GM18507 (cell line): ENCODE data around the gene B3GALT4.
"Not testable (repeated sequence)": the region's sequence is repeated elsewhere in the genome, so short reads cannot be mapped to it uniquely, and the experiment has no call there.

Experiments
- DNase-seq: peaks from one replicate; pipeline ENCODE4 v3.0.0; 2011; ENCODE audit warnings: low read depth; ENCODE audit not compliant: insufficient read length; ENCODE audit errors: extremely low spot score
- FAIRE-seq: peaks from 2 replicates; lab custom pipeline; 2011; peaks lifted over from hg19 to GRCh38; lab: Jason Lieb, UNC

B3GALT4 gene

DNA sequence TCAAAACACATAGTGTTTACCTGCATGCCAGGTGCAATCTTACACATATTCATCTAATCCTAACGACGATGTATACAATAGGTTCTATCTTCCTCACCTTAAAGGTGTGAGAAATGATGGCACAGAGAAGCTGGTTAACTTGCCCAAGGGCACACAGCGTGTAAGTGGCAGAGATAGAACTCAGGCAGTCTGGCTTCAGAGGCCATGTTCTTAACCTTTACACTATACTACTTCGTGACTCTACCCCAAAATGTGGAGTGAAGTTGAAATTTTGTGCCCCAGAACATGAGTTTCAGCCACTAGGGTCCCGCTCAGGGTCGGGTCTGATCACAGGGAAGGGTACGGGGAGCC is 5.8 kb upstream of the B3GALT4 start:
- DNase-seq (no peak), FAIRE-seq (no peak)

DNA sequence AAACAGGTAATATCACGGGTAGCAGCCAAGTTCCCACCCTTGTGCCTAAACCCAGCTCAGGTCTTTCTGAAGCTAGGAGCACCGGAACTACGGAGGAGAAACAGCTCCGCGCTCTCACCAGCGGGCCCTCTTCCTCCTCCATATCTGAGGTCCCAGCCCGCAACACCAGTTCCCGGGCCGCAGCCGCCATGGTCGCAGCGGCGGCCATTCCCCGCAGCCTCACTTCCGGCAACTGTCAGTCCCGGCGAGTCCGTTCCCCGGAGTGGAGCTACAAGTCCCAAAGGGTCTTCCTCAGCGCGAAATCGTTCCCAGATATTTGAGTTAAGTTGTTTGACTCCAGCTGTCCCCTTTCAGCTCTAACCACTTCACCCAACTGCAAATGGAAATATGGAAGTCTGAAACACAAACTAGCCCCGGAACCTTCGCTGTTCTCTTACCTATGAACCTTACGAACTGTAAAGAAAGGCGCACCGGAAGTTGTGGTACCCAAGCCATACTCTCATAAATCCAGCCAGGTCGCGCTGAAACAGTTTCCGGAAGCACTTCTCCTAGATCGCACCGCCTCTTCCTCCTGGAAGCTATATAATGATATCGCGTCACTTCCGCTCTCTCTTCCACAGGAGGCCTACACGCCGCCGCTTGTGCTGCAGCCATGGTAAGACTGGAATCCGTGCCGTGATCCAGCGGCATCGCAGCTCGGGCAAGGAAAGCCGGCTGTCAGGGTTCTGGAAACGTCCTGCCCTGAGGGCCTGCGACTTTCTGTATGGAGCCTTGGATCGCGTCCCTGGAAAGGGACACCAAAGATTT is 5.3 kb upstream of the B3GALT4 start, which contains the start of the genes RPS18 and VPS52:
RPS18 (plus strand) TSS at position 608 of the 807 bp plus-strand sequence; CDS start at position 653, 45 bp downstream.
VPS52 (minus strand) TSS at position 409 of the 807 bp plus-strand sequence; CDS start at position 208, 201 bp downstream.
- FAIRE-seq (peak; percentile 95), DNase-seq (peak; percentile 76)

DNA sequence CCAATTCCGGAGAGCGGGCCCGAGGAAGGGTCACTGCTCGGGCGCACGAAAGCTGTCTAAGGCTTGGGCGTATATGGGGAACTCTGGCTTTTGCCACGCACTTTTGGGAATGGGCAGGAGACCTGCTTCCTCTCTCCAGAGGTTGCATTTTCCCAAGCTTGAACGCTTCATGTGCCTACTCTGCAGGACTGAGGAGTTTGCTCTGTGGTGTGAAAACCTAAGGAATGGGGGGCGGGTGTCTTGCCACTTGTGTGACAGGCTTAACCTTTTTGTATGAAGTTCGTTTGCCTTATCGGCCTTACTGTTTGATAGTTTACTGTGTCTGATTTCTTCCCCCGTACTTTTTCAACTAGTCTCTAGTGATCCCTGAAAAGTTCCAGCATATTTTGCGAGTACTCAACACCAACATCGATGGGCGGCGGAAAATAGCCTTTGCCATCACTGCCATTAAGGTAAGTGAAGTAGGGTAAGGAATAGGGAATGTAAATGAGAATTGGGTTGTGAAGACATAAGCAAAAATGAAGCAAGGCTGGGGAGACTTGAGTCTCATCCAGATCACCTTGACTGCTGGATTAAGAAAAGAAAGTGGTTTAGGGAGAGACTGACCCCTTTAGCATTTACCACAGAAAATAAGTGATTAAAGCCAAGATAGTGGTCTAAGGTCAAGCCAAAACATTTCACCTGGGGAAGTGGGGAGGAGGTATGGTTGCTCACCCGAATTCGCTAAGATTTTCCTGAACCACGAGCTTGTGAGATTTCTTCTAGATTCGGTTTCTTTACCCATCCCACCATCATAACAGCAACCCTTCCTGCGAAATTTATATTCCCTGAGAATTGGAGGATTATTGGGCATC is 4.4 kb upstream of the B3GALT4 start:
- FAIRE-seq (no peak), DNase-seq (no peak)

DNA sequence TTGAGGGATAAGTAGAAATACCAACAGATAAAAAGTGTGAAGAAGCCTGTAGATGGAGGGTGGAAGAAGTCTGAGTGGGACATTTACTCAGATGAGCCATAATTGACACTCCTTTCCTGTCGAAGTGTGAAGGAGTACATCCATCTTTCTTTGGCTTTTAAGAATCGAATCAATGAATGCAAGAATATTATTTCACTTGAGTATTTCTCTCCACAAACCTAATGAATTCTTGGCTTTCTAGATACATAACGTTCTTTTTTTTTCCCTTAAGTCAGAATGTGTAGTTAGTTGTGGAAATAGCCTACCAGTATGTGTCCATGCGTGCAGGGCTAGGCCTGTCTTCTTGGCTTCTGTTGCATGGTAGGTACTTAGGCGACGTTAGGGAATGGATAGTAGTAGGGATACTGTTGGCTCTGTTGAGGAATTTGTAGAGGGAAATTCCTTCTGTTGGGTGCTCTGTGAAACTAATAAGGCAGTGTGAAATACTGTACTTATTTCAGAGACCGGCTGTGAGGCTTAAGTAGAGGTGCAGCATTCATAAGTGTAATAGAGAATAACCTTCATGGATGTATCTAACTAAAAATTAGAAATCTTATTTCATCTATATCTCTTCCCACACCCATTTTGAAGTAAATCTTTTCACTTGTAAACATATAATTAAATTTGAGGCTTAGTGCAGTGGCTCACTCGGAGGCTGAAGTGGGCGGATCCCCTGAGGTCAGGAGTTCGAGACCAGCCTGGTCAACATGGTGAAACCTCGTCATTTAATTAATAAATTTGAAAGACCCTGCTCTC is 3.6 kb upstream of the B3GALT4 start:
- no peak for DNase-seq
- FAIRE-seq: no peak

DNA sequence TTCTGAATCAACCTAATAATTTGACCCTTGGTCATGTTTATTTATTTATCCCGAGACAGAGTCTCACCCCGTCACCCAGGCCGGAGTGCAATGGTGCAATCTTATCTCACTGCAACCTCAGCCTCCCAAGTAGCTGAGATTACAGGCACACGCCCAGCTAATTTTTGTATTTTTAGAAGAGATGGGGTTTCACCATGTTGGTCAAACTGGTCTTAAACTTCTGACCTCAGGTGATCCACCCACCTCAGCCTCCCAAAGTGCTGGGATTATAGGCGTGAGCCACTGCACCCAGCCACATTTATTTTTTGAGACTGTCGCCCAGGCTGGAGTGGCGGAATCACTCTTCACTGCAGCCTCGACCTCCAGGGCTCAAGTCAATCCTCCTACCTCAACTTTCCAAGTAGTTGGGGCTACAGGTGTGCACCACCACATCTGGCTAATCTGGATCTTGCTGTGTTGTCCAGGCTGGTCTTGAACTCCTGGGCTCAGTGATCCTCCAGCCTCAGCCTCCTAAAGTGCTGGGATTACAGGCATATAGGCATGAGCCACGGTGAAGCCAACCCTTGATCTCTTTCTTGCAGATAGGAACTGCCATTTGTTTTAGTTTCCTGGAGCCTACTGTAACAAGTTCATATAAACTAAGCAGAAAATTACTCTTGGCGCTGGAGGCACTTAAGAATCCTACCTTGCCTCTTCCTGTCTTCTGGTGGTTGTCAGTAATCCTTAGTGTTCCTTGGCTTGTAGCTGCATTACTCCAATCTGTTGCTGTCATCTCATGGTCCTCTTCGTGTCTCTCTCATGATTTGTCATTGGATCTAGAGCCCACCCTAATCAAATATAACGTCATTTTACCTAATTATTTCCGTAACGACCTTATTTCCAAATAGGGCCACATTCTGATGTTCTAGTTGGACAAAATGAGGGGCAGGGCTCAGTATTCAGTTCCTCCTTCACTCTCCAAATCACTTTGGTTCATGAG is 2.7 kb upstream of the B3GALT4 start:
- FAIRE-seq: no peak
- no peak for DNase-seq

DNA sequence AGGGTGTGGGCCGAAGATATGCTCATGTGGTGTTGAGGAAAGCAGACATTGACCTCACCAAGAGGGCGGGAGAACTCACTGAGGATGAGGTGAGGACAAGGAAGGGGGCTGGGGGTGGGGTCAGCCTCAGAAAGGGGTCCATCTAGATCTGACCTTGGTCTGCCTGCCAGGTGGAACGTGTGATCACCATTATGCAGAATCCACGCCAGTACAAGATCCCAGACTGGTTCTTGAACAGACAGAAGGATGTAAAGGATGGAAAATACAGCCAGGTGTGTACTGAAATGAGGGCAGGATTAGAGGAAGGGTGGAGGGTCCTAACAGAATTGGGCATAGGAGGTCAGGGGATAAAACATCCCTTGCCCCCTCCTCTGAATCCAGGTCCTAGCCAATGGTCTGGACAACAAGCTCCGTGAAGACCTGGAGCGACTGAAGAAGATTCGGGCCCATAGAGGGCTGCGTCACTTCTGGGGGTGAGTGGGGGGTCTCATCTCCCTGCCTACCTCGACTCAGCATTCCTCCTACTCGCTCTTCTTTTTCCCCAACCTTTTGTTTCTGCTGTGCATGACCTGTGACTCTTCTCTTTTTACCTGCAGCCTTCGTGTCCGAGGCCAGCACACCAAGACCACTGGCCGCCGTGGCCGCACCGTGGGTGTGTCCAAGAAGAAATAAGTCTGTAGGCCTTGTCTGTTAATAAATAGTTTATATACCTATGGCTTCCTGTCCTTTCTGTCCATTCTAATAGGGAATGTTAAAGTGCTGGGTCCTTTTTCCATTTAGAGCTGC is 935 bp upstream of the B3GALT4 start:
- DNase-seq, FAIRE-seq: not testable (repeated sequence)

DNA sequence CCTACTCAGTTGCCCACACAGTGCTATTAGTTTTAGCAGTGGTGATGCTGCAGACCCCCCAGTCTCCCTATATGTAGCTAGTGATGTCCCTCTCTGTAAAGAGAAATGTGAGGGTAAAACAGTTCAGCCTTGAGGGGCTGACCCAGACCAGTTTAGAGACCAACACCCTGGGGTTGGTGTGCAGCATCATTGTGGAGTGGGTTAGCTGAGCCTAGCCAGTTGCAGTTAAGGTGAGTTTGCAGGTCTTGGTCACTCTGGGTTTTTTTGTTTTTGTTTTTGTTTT is 401 bp upstream of the B3GALT4 start:
- DNase-seq (no peak), FAIRE-seq (no peak)

DNA sequence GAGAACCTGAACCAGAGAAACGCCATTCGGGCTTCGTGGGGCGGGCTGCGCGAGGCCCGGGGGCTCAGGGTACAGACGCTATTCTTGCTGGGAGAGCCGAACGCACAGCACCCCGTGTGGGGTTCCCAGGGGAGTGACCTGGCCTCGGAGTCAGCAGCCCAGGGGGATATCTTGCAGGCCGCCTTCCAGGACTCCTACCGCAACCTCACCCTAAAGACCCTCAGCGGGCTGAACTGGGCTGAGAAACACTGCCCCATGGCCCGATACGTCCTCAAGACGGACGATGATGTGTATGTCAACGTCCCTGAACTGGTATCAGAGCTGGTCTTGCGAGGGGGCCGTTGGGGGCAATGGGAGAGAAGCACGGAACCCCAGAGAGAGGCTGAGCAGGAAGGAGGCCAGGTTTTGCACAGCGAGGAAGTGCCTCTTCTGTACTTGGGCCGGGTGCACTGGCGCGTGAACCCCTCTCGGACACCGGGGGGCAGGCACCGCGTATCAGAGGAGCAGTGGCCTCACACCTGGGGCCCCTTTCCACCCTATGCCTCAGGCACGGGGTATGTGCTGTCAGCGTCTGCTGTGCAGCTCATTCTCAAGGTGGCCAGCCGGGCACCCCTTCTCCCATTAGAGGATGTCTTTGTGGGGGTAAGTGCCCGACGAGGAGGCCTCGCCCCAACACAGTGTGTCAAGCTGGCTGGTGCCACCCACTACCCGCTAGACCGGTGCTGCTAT is 904 bp downstream of the B3GALT4 start:
- FAIRE-seq: peak; percentile 12
- DNase-seq: no peak

DNA sequence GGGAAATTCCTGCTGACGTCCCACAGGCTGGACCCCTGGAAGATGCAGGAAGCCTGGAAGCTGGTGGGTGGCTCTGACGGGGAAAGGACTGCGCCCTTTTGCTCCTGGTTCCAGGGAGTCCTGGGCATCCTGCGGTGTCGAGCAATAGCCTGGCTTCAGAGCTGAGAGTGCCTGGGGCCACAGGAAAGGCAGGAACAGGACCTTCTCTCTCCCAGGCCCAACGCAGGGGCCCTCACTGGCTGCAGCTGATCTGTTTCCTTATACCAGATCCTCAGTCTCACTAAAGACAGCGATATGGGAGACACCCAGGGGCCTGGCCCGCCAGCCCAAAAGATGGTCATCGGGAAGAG is 1.4 kb downstream of the B3GALT4 start:
- DNase-seq (no peak), FAIRE-seq (no peak)

DNA sequence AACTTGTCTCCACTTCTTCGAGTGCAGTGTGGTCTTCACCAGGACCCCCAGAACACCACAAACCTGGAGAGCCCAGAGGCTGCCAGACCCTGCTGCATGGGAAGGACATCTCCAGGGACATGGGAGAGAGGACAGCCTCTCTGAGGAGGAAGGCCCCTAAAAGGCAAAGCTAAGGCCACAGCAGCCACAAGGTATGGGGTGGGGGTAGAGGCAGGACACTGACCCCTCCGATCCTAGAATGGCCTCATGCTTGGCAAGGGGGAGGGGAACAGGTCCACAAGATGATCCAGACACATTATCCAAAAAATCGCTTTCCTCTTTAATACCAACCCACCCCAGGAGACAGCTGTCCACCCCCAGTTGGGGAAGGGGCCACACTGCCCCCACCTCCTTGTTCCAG is 1.9 kb downstream of the B3GALT4 start:
- FAIRE-seq: no peak
- DNase-seq: no peak

DNA sequence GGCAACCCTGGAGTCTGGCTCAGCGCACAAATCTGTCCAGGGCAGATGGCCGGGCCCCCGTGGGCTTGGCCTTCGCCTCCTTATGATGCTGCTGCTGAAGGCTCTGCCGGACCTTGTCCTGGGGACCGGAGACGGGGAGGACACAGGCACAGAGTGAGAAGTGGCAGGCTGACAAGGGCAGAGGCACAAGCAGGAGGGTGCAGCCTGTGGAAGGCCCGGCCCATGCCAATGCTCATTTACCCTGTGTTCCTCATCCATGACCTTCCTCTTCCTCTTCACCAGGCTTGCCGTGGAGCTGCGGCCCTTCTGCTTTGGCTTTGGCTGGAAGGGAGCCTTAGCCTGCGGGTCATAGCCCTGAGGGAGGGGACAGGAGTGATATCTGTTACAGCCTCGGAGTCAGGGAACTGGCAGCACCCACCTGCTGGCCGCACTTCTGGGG is 2.4 kb downstream of the B3GALT4 start:
- FAIRE-seq (no peak), DNase-seq (no peak)

DNA sequence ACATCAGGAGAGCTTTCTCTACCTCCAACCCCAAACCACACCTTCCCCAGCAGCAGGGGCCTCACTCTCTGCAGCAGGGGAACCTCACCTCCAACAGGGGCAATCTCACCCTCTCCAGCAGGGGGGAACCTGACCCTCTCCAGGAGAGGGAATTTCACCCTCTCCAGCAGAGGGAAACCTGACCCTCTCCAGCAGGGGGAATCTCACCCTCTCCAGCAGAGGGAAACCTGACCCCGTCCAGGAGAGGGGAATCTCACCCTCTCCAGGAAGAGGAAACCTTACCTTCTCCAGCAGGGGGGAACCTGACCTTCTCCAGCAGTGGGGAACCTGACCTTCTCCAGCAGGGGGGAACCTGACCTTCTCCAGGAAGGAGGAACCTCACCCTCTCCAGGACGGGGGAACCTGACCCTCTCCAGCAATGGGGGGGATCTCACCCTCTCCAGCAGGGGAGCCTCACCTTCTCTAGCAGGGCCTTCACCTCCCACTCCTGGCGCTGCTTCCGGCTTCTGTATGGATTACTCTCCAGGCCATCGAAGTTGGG is 3.1 kb downstream of the B3GALT4 start:
- DNase-seq: no peak
- no peak for FAIRE-seq

DNA sequence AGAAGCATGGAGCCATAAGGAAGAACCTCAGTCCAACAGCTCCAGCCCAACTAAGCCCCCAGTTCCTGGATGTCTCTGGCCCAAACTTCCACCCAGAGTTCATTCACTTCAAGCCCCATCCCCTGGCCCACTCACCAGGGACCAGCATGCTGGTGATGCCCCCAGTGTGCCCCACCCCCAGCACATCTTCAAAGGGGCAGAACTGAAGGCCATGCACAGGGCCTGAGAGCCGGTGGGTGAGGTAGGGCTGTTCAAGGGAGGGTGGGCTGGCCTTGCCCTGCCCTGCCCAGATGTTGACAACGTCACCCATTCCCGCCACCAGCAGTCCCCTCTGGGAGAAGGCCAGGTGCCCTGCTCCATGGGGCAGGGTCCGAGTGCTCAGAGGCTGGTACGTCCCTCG is 3.6 kb downstream of the B3GALT4 start:
- FAIRE-seq: no peak
- no peak for DNase-seq

DNA sequence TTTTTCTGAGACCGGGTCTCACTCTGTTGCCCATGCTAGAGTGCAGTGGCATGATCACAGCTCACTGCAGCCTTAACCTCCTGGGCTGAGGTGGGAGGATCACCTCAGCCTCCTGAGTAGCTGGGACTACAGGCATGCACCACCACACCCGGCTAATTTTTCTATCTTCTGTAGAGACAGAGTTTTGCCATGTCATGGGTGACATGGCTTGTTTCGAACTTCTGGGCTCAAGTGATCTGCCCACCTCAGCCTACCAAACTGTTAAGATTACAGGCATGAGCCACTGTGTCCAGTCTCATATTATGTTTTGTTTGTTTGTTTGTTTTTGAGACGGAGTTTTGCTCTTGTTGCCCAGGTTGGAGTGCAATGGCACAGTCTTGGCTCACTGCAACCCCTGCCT is 8.3 kb downstream of the B3GALT4 start:
- FAIRE-seq, DNase-seq: not testable (repeated sequence)

DNA sequence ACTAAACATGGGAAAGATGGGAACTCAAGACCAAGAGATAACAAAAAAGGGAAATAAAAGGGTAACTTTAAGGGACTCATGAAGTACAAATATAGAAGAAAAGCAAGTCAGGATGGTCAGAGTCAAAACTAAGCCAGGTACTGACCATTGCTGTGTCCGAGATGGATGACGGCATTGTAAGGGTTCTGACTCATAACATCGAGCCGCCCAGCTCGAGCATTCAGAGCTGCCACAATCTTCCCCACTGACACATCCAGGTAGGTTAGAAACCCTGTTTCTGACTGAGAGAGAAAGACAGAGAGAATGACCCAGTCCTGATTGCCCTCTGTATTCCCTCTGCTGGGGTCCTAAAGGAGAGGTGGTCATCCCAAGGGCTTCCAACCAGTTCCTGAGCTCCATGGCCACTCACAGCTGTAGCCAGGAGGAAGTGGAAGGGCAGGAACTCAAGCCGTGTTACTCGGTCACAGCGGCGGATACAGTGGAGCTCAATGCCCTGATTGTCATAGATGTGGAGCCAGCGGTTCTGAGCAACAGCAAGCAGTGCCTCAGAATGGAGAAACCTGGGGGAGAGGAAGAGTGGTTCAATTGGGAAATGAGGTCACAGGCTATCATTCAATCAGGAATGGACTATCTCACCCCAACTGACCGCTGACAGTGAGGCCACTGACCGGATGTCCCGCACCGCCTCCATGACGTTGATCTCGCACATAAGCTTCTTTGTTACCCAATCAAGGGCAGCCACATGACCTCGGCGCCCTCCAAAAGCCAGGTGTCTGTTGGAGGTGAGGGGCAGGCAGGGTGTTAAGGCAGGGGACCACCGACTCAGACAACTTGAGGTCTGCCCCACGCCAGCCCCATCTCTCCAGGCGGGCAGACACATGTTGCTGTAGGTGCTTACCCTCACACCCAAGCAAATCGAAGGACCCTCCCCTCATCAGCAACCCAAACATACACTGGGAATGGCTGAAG is 10.3 kb downstream of the B3GALT4 start:
- FAIRE-seq (no peak), DNase-seq (no peak)
